Mesenchymal stem cell (in vitro differentiated cells and primary cell): ENCODE data around the gene UBE2L3.

Experiments used
- DNase-seq: peaks from one replicate; pipeline ENCODE4 v3.0.0-alpha.2; 2013
- H2AFZ ChIP-seq: one replicate; pipeline ENCODE4 v1.6.1; 2013; ENCODE audit warnings: low read depth, mild to moderate bottlenecking, control low read depth, inconsistent platforms, low read length, moderate library complexity
- H2AK5ac ChIP-seq: 2 replicates; pipeline ENCODE4 v1.6.1; 2013; ENCODE audit warnings: low read length, moderate library complexity, mild to moderate bottlenecking, inconsistent platforms; ENCODE audit not compliant: severe bottlenecking
- H2BK120ac ChIP-seq: one replicate; pipeline ENCODE4 v1.6.1; 2013; ENCODE audit warnings: low read depth, mild to moderate bottlenecking, inconsistent platforms, low read length, moderate library complexity
- H2BK12ac ChIP-seq, 2 experiments: one replicate each; pipeline ENCODE4 v1.6.1; 2013; ENCODE audit warnings: inconsistent platforms in 2 of 2, low read length in 2 of 2, mild to moderate bottlenecking in 2 of 2, moderate library complexity in 2 of 2, control low read depth in 1 of 2
- H2BK15ac ChIP-seq: one replicate; pipeline ENCODE4 v1.6.1; 2013; ENCODE audit warnings: mild to moderate bottlenecking, low read depth, inconsistent platforms; ENCODE audit not compliant: poor library complexity, severe bottlenecking
- H2BK5ac ChIP-seq: 2 replicates; pipeline ENCODE4 v1.6.1; 2013; ENCODE audit warnings: low read depth, mild to moderate bottlenecking, low read length, control low read depth, inconsistent platforms; ENCODE audit not compliant: poor library complexity, severe bottlenecking
- H3K14ac ChIP-seq, 2 experiments: one replicate each; pipeline ENCODE4 v1.6.1; 2013; ENCODE audit warnings: inconsistent platforms in 2 of 2, low read length in 2 of 2, control low read depth in 1 of 2, mild to moderate bottlenecking in 1 of 2, moderate library complexity in 1 of 2
- H3K18ac ChIP-seq, 2 experiments: one replicate each; pipeline ENCODE4 v1.6.1; 2013; ENCODE audit warnings: inconsistent platforms in 2 of 2, low read length in 2 of 2, control low read depth in 1 of 2, low read depth in 1 of 2, mild to moderate bottlenecking in 1 of 2
- H3K23ac ChIP-seq, 2 experiments: one replicate each; pipeline ENCODE4 v1.6.1; 2013; ENCODE audit warnings: inconsistent platforms in 2 of 2, low read length in 2 of 2, mild to moderate bottlenecking in 2 of 2, moderate library complexity in 2 of 2, control low read depth in 1 of 2
- H3K27ac ChIP-seq: 2 replicates; pipeline ENCODE4 v1.5.1; 2013; ENCODE audit warnings: mild to moderate bottlenecking, moderate library complexity, low read length, control low read depth, inconsistent platforms; ENCODE audit not compliant: poor library complexity, severe bottlenecking
- H3K27me3 ChIP-seq, 2 experiments: 2 replicates each; pipeline versions ENCODE4 v1.6.1 to v1.7.0; 2013; ENCODE audit warnings: low read length in 2 of 2, mild to moderate bottlenecking in 2 of 2, moderate library complexity in 2 of 2, control low read depth in 1 of 2, inconsistent platforms in 1 of 2; ENCODE audit not compliant: control insufficient read depth in 1 of 2, insufficient read depth in 1 of 2
- H3K36me3 ChIP-seq, 2 experiments: 2 replicates each; pipeline versions ENCODE4 v1.6.1 to v1.7.0; 2013; ENCODE audit warnings: low read length in 2 of 2, control low read depth in 1 of 2, inconsistent platforms in 1 of 2, low read depth in 1 of 2, mild to moderate bottlenecking in 1 of 2; ENCODE audit not compliant: insufficient read depth in 2 of 2, control insufficient read depth in 1 of 2
- H3K4ac ChIP-seq, 2 experiments: one replicate each; pipeline ENCODE4 v1.6.1; 2013; ENCODE audit warnings: inconsistent platforms in 2 of 2, low read length in 2 of 2, mild to moderate bottlenecking in 2 of 2, moderate library complexity in 2 of 2, control low read depth in 1 of 2, low read depth in 1 of 2
- H3K4me1 ChIP-seq: 2 replicates; pipeline ENCODE4 v1.6.1; 2013; ENCODE audit warnings: low read depth, low read length, control low read depth; ENCODE audit not compliant: control insufficient read depth, insufficient read depth
- H3K4me2 ChIP-seq: 2 replicates; pipeline ENCODE4 v1.6.1; 2013; ENCODE audit warnings: low read length, mild to moderate bottlenecking, inconsistent platforms; ENCODE audit not compliant: poor library complexity, severe bottlenecking
- H3K4me3 ChIP-seq, 2 experiments: 2 replicates each; pipeline versions ENCODE4 v1.5.1 to v1.7.0; 2013; ENCODE audit warnings: low read length in 2 of 2, mild to moderate bottlenecking in 2 of 2, control low read depth in 1 of 2, low read depth in 1 of 2; ENCODE audit not compliant: insufficient read depth in 1 of 2
- H3K79me1 ChIP-seq: replicated peaks from 2 replicates; pipeline ENCODE4 v1.6.1; 2013; ENCODE audit warnings: mild to moderate bottlenecking, control low read depth, low read length, inconsistent platforms; ENCODE audit not compliant: poor library complexity, severe bottlenecking
- H3K9ac ChIP-seq: 2 replicates; pipeline ENCODE4 v1.7.0; 2013; ENCODE audit warnings: mild to moderate bottlenecking, low read length, moderate library complexity
- H3K9me3 ChIP-seq: 2 replicates; pipeline ENCODE4 v1.7.0; 2013; ENCODE audit warnings: mild to moderate bottlenecking, low read length; ENCODE audit not compliant: control insufficient read depth
- H4K8ac ChIP-seq: one replicate; pipeline ENCODE4 v1.6.1; 2013; ENCODE audit warnings: inconsistent platforms, mild to moderate bottlenecking, low read length, moderate library complexity
- H4K91ac ChIP-seq: one replicate; pipeline ENCODE4 v1.6.1; 2013; ENCODE audit warnings: mild to moderate bottlenecking, low read length, inconsistent platforms
- WGBS: methylation state at CpG from one replicate; pipeline ENCODE4 v1.1.7; 2013; ENCODE audit warnings: mixed read lengths; 5-methylcytosine and 5-hydroxymethylcytosine counted together

The UBE2L3 gene

DNA sequence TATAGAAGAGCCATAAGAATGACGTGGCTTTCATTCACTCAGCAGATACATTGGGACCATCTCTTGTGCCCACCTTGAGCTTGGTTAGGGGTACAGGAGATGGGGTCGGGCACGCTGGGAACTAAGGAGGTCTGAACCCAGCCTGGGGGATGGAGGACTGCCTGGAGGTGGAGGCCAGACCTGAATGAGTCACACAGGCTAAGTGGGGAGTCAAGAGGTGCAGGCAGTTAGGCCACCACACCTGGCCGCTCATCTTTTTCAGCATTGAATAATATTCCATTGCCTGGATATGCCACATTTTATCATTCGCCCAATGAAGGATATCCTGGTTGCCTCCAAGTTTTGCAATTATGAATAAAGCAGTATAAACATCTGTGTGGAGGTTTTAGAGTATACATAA is 94.5 kb downstream of the UBE2L3 start:
- Histone ChIP-seq H3K4me1 (peaks cover 18% of the 10 kb centered on the region), H2AFZ (no peak overlapping the region), H3K9ac (no peak overlapping the region)

DNA sequence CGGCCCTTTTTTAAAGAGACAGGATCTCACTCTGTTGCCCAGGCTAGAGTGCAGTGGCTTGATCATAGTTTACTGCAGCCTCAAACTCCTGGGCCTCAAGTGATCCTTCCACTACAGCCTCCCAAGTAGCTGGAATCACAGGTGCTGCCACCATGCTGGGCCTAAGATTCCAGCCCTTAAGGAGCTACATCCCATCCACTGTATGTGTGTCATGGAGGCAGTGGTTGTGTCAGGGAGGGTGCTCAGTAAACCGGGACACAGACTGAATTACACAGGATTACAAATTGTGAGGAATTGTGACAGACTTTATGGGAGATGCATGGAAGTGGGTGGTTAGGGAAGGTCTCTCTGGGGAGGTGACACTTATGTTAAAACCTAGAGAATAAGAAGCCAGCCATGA is 96.2 kb downstream of the UBE2L3 start:
- no peak overlapping the region for H3K4ac ChIP-seq
- no peaks in the 10 kb centered on the region for H3K9me3 ChIP-seq
- no peaks in the 10 kb centered on the region for H3K36me3 ChIP-seq
- H3K27ac ChIP-seq: no peak overlapping the region
- H2BK12ac ChIP-seq: no peak overlapping the region
- WGBS: 98% methylated on average over 2 of the region's 2 CpGs
- H4K8ac ChIP-seq: no peak overlapping the region
- no peak overlapping the region for H2AFZ ChIP-seq
- H3K9ac ChIP-seq: no peak overlapping the region
- H2AK5ac ChIP-seq: no peak overlapping the region
- no peak overlapping the region for H3K18ac ChIP-seq
- H3K79me1 ChIP-seq: peaks cover 8% of the 10 kb centered on the region
- H3K14ac ChIP-seq: no peak overlapping the region
- no peak overlapping the region for H4K91ac ChIP-seq
- no peak overlapping the region for H3K23ac ChIP-seq
- no peak overlapping the region for H3K4me3 ChIP-seq
- no peak overlapping the region for H2BK5ac ChIP-seq
- no peak overlapping the region for H2BK120ac ChIP-seq
- DNase-seq: no peak
- peaks cover 15 to 18% of the 10 kb centered on the region in 2 experiments for H3K27me3 ChIP-seq
- H3K4me2 ChIP-seq: no peak overlapping the region
- peaks cover 5% of the 10 kb centered on the region for H3K4me1 ChIP-seq
- H2BK15ac ChIP-seq: no peak overlapping the region

More for the DNA sequence above, 94.5 kb downstream of the UBE2L3 start:
- Histone ChIP-seq H3K9me3 (no peaks in the 10 kb centered on the region), H3K79me1 (peaks cover 3% of the 10 kb centered on the region), H3K18ac (no peak overlapping the region), H3K4me2 (no peak overlapping the region), H2BK15ac (no peak overlapping the region), H3K27ac (no peak overlapping the region), H3K4ac (no peak overlapping the region), H3K14ac (no peak overlapping the region), H3K36me3 (no peaks in the 10 kb centered on the region), H2BK5ac (no peak overlapping the region), H4K91ac (no peak overlapping the region), H2BK120ac (no peak overlapping the region), H3K4me3 (no peak overlapping the region), H3K23ac (no peak overlapping the region), H4K8ac (no peak overlapping the region), H3K27me3 (peaks cover 15 to 27% of the 10 kb centered on the region in 2 experiments), H2BK12ac (no peak overlapping the region), H2AK5ac (no peak overlapping the region)
- 92% methylated on average over 3 of the region's 5 CpGs for whole genome bisulfite sequencing
- no peak for DNase-seq

DNA sequence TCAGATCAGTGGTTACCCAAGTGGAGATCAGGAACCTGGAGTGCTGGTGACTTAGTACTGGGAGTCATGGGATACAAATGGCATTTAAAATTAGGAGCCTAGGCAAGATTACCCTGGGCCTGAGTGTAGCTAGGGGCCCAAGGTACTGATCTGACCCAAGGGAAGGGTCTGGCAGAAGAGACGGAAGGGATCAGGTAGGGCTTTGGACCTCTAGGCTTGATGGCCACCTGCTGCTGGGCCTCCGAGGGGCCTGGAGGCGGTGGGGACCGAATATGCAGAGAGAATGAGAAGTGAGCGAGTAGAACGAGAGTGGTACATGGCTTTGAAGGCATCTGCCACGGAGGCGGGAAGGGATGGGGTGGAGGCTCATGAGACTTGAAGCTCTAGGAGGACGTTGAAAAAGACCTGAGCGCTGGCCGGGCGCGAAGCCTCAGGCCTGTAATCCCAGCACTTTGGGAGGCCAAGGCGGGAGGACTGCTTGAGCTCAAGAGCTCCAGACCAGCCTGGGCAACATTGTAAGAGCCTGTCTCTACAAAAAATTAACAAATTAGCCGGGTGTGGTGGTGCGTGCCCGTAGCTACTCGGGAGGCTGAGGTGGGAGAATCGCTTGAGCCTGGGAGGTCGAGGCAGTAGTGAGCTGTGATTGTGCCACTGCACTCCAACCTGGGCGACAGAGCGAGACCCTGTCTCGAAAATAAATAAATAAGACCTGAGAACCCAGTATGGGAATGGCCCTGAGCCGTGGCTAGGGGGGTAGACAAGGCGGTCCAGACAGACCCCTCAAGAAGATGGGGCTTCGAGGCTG is 97.7 kb downstream of the UBE2L3 start:
- H3K4me1 ChIP-seq: peaks cover 5% of the 10 kb centered on the region
- no peaks in the 10 kb centered on the region for H3K9me3 ChIP-seq
- H2AK5ac ChIP-seq: no peak overlapping the region
- no peak overlapping the region for H3K27ac ChIP-seq
- H3K4ac ChIP-seq: no peak overlapping the region
- H3K23ac ChIP-seq: no peak overlapping the region
- no peak overlapping the region for H3K14ac ChIP-seq
- H3K18ac ChIP-seq: no peak overlapping the region
- DNase-seq: no peak
- peaks cover 12 to 13% of the 10 kb centered on the region in 2 experiments for H3K27me3 ChIP-seq
- H3K9ac ChIP-seq: peak overlapping the region; percentile 94
- peaks cover 0 to 6% of the 10 kb centered on the region in 2 experiments for H3K36me3 ChIP-seq
- peaks cover 11% of the 10 kb centered on the region for H3K79me1 ChIP-seq
- peak overlapping the region; percentile 78 for H3K4me2 ChIP-seq
- no peak overlapping the region for H2BK12ac ChIP-seq
- peak overlapping the region; percentile 100 for H4K8ac ChIP-seq
- 77% methylated on average over 26 of the region's 26 CpGs for WGBS
- H3K4me3 ChIP-seq: peak overlapping the region; percentile 75 to 90
- H2BK120ac ChIP-seq: no peak overlapping the region
- H2AFZ ChIP-seq: peak overlapping the region; percentile 60
- no peak overlapping the region for H4K91ac ChIP-seq
- H2BK5ac ChIP-seq: no peak overlapping the region
- peak overlapping the region; percentile 80 for H2BK15ac ChIP-seq

DNA sequence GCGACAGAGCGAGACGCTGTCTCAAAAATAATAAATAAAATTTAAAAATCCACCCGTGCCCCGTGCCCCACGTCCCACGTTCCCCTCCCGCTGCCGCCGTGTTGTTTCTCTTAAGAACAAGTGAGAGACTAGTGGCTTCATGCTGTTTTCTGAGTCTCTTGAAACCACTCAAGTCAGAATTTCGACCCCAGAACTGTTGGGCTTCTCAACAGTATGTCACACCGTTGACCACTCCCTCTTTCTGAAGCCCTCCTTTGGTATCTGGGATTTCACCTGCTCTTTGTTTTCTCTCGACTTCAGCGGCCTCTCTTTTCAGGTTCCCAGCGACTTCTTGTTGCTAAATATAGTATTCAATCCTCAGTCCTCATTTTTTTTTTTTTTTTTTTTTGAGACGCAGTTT is 99.3 kb downstream of the UBE2L3 start:
- H4K91ac ChIP-seq: no peak overlapping the region
- no peak overlapping the region for H2AK5ac ChIP-seq

More for the DNA sequence above, 99.3 kb downstream of the UBE2L3 start:
- H2BK120ac ChIP-seq: no peak overlapping the region
- H3K4me1 ChIP-seq: peaks cover 5% of the 10 kb centered on the region
- H3K18ac ChIP-seq: no peak overlapping the region
- H3K14ac ChIP-seq: no peak overlapping the region
- peaks cover 14% of the 10 kb centered on the region for H3K79me1 ChIP-seq
- no peak overlapping the region for H3K4ac ChIP-seq
- H3K9ac ChIP-seq: peak overlapping the region; percentile 94
- no peaks in the 10 kb centered on the region for H3K27me3 ChIP-seq
- no peak overlapping the region for H2BK12ac ChIP-seq
- no peak overlapping the region for H3K23ac ChIP-seq
- peaks cover 11 to 21% of the 10 kb centered on the region in 2 experiments for H3K36me3 ChIP-seq
- no peak overlapping the region for H4K8ac ChIP-seq
- H3K4me3 ChIP-seq: peak overlapping the region in 1 of 2 experiments; percentile 90
- WGBS: 83% methylated on average over 15 of the region's 16 CpGs
- no peak overlapping the region for H2BK15ac ChIP-seq
- H2BK5ac ChIP-seq: no peak overlapping the region
- DNase-seq: peak; percentile 22
- H3K27ac ChIP-seq: no peak overlapping the region
- H2AFZ ChIP-seq: no peak overlapping the region
- H3K4me2 ChIP-seq: peak overlapping the region; percentile 34
- no peaks in the 10 kb centered on the region for H3K9me3 ChIP-seq
